ENCODE measurements around the gene CEP95. TPM values are rescaled to one million over a fixed set of nuclear protein-coding genes. Genes with fewer than 3 reads are reported as not detected.
"Not testable (repeated sequence)": the region's sequence is repeated elsewhere in the genome, so short reads cannot be mapped to it uniquely, and the experiment has no call there.

The CEP95 gene
- total and polyA plus RNA-seq, 5 experiments from 2014 or later = 8.6 to 153 (median 20.1) TPM

DNA sequence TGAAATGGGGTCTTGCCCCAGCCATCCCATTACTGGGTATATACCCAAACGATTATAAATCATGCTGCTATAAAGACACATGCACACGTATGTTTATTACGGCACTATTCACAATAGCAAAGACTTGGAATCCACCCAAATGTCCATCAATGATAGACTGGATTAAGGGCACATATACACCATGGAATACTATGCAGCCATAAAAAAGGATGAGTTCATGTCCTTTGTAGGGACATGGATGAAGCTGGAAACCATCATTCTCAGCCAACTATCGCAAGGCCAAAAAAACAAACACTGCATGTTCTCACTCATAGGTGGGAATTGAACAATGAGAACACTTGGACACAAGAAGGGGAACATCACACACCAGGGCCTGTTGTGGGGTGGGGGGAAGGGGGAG is 70.2 kb downstream of the CEP95 start:
- DNase-seq, H3K27me3 Mint-ChIP-seq, H3K27ac Mint-ChIP-seq, H3K4me3 Mint-ChIP-seq, H3K9me3 Mint-ChIP-seq, H3K4me1 Mint-ChIP-seq, ATAC-seq, POLR2A ChIA-PET: not testable (repeated sequence)
- peaks cover 0 to 69% (median 9%) of the 10 kb centered on the region in 3 donors for H3K36me3 Mint-ChIP-seq

DNA sequence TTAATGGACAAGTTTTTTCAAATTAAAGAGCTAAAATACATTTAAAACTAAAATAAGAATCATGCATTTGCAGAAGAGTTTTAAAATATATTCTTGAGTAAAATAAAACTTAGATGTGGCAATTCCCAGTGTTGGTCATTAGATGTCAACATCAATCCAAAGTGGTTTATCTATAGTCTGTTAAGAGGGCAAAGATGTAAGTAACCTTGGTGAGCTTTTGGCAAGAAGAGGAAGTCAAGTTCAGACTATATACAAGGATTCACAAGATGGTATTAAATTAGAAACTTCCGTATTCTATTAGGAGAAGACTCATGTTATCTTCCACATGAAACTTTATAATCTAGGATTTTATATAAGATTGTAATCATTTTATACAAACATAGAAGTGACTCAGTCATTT is 73.1 kb downstream of the CEP95 start:
- POLR2A ChIA-PET = interaction anchor here (0.6 kb wide), 1 partner anchor 24 kb away, joined by 4 read pairs; no protein-coding TSS in a partner anchor
- Mint-ChIP-seq H3K27me3 (no peaks in the 10 kb centered on the region), H3K27ac (no peak overlapping the region), H3K9me3 (no peaks in the 10 kb centered on the region), H3K4me1 (peaks cover 0 to 5% (median 3%) of the 10 kb centered on the region in 4 donors), H3K4me3 (no peak overlapping the region), H3K36me3 (peaks cover 0 to 80% (median 13%) of the 10 kb centered on the region in 3 donors)
- ATAC-seq (no peak), DNase-seq (no peak)

- ATAC-seq (no peak), DNase-seq (no peak)
- POLR2A ChIA-PET = interaction anchor here (0.6 kb wide), 1 partner anchor 23 kb away, joined by 4 read pairs; no protein-coding TSS in a partner anchor
Observed at GRCh38 chr17:64580384-64581315, 73.9 kb downstream of the CEP95 start.

DNA sequence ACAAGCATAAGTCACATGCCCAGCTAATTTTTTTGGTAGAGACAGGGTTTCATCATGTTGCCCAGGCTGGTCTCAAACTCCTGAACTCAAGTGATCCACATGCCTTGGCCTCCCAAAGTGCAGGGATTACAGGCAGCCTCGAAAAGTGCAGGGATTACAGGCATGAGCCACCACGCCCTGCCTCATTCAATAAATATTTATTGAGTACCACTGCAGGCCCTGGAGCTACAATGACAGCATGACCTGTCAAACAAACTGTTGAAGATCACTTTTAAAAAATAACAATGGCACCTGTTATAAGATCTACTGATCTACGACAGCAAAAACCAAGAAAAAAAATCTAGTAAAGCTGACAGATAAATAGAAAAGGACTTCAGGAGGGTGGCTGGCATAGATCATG is 76.3 kb downstream of the CEP95 start:
- no peak for DNase-seq
- H3K36me3 Mint-ChIP-seq = peaks cover 0 to 60% (median 9%) of the 10 kb centered on the region in 3 donors
- POLR2A ChIA-PET = no interaction called here
- no peak overlapping the region for H3K4me3 Mint-ChIP-seq
- H3K27ac Mint-ChIP-seq = no peak overlapping the region
- no peaks in the 10 kb centered on the region for H3K27me3 Mint-ChIP-seq
- H3K9me3 Mint-ChIP-seq = no peaks in the 10 kb centered on the region
- no peak for ATAC-seq
- peaks cover 0 to 5% (median 1%) of the 10 kb centered on the region in 4 donors for H3K4me1 Mint-ChIP-seq

More at GRCh38 chr17:64580384-64581315, 73.9 kb downstream of the CEP95 start:
- Mint-ChIP-seq H3K36me3 (peaks cover 0 to 73% (median 13%) of the 10 kb centered on the region in 3 donors), H3K9me3 (no peaks in the 10 kb centered on the region), H3K27ac (peak overlapping the region in 5 of 10 donors; percentile 6 to 79 (median 25)), H3K4me1 (peaks cover 0 to 5% (median 1%) of the 10 kb centered on the region in 4 donors), H3K27me3 (no peaks in the 10 kb centered on the region), H3K4me3 (no peak overlapping the region)

GRCh38 chr17:64585146-64585545 is 78.4 kb downstream of the CEP95 start:
- peaks cover 0 to 57% (median 11%) of the 10 kb centered on the region in 3 donors for H3K36me3 Mint-ChIP-seq

More at GRCh38 chr17:64585146-64585545, 78.4 kb downstream of the CEP95 start:
- ATAC-seq = no peak
- no peak for DNase-seq
- H3K4me3 Mint-ChIP-seq = no peak overlapping the region
- H3K9me3 Mint-ChIP-seq = no peaks in the 10 kb centered on the region
- no peaks in the 10 kb centered on the region for H3K27me3 Mint-ChIP-seq
- H3K27ac Mint-ChIP-seq = no peak overlapping the region
- H3K4me1 Mint-ChIP-seq = peaks cover 0 to 5% (median 1%) of the 10 kb centered on the region in 4 donors
- POLR2A ChIA-PET = no interaction called here

Small RNAs within 50 kb of the gene (microRNA-seq; reads per million reads assigned to microRNA genes)
- 8.2 reads per million, percentile 24 among the genes with 10 or more reads in this experiment for gene MIR3064 (ENCODE audit: borderline microRNAs expressed)
- not detected for gene MIR5047 (ENCODE audit: borderline microRNAs expressed)

Other genes with a start within 250 kb of the CEP95 start
- gene TEX2, start 243.7 kb upstream of the CEP95 start, total RNA-seq = 10 to 100 TPM; 12.9 to 14.0 TPM
- 1 to 10 TPM; 5.2 to 7.3 (median 6.3) TPM for gene TEX2, start 243.7 kb upstream of the CEP95 start, polyA plus RNA-seq
- gene PECAM1, start 116.1 kb upstream of the CEP95 start, total RNA-seq = 100 to 1,000 TPM; 172 to 177 TPM
- 100 to 1,000 TPM; 168 to 264 (median 187) TPM for gene PECAM1, start 116.1 kb upstream of the CEP95 start, polyA plus RNA-seq
- gene MILR1, start 57.9 kb upstream of the CEP95 start, total RNA-seq = not detected
- not detected for gene MILR1, start 57.9 kb upstream of the CEP95 start, polyA plus RNA-seq
- gene POLG2, start 9.9 kb upstream of the CEP95 start, total RNA-seq = 10 to 100 TPM; 72.3 to 76.0 TPM
- gene POLG2, start 9.9 kb upstream of the CEP95 start, polyA plus RNA-seq = 1 to 10 TPM; 6.4 to 8.6 (median 7.1) TPM
- gene DDX5, start 688 bp upstream of the CEP95 start, total RNA-seq = 1,000 to 10,000 TPM; 2,287 to 2,312 TPM
- gene DDX5, start 688 bp upstream of the CEP95 start, polyA plus RNA-seq = 1,000 to 10,000 TPM; 1,055 to 1,400 (median 1,067) TPM
- gene SMURF2, start 155.3 kb downstream of the CEP95 start, total RNA-seq = 10 to 100 TPM; 38.9 to 40.1 TPM
- 10 to 100 TPM in 1 of 3 donors, 1 to 10 TPM in 2; 6.1 to 11.0 (median 8.0) TPM for gene SMURF2, start 155.3 kb downstream of the CEP95 start, polyA plus RNA-seq